GM21367 (cell line): ENCODE results near the gene CBLN1.

Experiments
- ATAC-seq: cut with Tn5 transposase; IDR thresholded peaks from one replicate; pipeline ENCODE4 v1.9.1; 2021; ENCODE audit not compliant: unreplicated experiment

The CBLN1 gene

DNA sequence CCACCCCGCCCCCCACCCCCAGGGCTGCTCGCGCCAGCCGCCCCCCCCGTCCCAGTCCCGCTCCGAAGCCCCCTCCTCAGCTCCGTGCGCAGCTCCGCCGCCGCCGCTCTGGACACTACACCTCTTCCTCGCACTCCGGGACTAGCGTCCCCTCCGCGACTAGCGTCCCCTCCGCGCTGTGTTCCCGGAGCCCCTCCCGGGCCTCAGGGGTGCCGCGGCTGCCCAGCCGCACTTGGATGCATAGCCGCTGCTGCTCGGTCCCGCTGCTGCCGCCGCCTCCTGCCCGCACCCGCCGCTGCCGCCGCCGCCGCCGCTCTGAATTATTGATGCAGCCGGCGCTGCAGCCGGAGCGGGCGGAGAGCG lies at the start of gene CBLN1:
CBLN1 (minus strand) TSS at position 359 of the 363 bp plus-strand sequence. CDS start 373 bp downstream, outside the sequence.
- ATAC-seq: no peak

- ATAC-seq: no peak
Measured at GRCh38 chr16:49330562-49331201, 49.0 kb upstream of the CBLN1 start.

- ATAC-seq: no peak
Measured at GRCh38 chr16:49328325-49328724, 46.7 kb upstream of the CBLN1 start.

- ATAC-seq: no peak
Measured at GRCh38 chr16:49327466-49327865, 45.8 kb upstream of the CBLN1 start.

DNA sequence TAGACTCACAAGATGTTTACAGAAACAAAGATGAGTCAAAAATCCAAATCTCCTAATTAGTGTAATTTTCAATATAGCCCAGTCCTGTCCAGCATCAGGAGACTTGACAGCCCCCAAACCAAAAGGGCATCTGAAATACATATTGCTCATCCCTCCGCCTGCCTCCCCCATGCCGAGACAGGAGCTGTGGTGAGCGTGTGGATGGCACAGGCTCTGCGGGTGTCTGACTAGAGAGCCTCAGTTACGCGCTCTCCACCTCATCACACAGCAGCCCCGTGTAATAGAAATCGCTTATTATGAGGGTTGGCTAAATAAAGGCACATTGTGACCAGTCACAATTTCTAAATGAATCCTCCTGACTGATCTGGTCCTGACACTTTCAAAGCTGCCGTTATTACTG lies 43.1 kb upstream of the CBLN1 start:
- no peak for ATAC-seq

DNA sequence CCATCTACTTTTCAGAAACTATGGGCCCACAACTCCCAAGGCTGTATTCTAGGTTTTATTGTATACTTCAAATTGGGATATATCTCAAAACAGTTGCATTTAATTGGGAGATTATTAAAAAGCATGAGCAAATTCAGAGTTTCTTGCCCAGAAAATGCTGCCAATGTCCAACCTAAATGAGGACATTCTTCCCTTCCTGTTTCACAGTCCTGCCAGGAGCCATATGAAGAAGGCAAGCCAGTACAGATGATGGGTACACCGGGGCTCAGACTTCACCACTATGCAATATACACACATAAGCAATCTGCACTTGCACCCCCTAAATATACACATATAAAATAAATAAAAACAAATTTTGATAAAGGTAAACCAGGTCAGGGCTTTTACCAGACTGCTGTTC lies 34.0 kb upstream of the CBLN1 start:
- no peak for ATAC-seq

GRCh38 chr16:49312389-49312985 lies 30.8 kb upstream of the CBLN1 start:
- ATAC-seq: no peak

GRCh38 chr16:49311823-49312222 lies 30.2 kb upstream of the CBLN1 start:
- no peak for ATAC-seq

GRCh38 chr16:49307176-49307575 lies 25.5 kb upstream of the CBLN1 start:
- ATAC-seq: no peak

DNA sequence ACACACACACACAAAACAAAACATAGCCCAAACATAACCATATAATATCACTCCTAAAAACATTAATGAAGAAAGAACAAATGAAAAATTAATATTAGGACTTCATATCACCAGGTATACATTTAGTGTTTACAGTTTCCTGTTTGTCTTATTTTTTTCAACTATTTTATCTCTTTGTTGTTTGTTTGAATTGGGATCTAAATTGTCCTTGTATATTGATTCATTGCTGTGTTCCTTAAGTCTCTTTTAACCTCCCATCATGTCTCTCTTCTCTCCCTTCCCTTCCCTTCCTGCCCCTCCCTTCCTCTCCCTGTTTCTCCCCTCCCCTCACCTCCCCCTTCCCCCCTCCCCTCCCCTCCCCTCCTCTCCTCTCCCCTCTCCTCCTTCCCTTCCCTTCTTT lies 23.8 kb upstream of the CBLN1 start:
- no peak for ATAC-seq

DNA sequence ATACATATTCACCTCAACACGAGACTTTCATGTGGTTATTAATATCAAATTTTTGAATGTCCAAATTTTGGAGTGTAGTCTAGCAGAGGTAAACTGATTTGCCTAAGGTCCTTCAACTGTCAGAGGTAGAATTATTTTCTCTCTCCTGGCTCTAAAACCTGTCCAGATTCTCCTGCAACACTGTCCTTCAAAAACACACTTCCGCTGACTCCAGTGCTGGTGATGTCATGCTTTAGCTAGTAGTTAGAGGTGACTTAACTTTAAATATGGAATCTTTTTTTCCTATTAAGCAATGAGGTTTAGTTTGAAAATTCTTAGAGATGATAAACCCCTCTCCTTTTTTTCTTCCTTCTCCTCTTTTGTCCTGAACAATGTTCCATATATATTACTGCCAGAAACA lies 10.8 kb upstream of the CBLN1 start:
- ATAC-seq: no peak

- no peak for ATAC-seq
Measured at GRCh38 chr16:49287572-49287971, 5.9 kb upstream of the CBLN1 start.

DNA sequence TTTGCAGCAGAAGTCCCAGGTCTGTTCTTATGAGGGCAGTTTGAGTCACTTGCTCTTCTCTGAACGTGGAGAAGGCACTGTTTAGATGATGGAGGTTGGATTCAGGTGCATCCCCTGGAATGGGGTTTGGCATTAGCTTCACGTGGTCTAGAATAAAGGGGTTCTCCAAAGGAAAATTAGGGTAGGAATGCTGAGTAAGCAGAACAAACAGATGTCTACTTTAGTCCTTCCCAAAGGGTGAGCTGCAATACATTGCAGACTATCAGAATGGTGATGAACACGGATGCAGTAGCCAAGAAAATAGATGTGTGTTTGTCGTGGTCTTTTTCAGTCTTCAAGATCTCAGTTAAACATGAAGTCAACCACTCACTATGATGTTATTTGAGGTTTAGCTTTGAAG lies 3.3 kb upstream of the CBLN1 start:
- no peak for ATAC-seq

GRCh38 chr16:49283376-49284049 lies 1.9 kb upstream of the CBLN1 start:
- no peak for ATAC-seq

DNA sequence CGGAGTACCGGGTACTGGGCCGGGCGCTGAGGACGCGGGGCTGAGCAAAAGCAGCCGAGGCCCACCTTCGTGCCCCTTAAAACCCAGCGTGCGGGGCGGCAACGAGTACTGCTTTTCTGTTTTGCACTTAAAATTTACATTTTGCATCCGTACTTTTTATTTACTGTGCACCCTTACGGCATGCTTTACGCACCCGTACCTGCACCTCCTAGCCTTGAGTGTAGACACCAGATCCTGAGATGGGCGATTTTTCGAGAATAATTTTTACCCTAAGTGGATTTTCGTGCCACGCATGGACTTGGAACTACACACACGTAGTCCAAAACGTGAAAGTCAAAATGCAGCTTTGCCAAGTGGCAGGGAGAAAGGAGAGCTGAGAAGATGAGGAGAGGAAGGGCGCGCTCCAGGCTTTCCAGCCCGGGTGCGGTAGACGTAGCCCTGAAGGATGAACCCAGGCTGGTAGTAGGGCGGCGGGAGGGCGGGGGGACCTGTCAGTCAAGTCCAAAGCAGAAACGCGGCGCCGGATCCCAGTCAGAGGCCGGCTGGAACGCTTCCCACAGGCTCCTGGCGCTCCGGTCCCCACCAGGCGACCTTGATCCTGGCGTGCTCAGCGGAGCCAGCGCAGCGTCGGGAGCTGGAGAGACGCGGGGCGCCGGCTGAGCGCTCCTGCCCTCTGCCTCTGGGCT lies 1.2 kb upstream of the CBLN1 start:
- ATAC-seq: no peak

GRCh38 chr16:49281843-49282642 lies 405 bp upstream of the CBLN1 start:
- ATAC-seq: peak; percentile 85

DNA sequence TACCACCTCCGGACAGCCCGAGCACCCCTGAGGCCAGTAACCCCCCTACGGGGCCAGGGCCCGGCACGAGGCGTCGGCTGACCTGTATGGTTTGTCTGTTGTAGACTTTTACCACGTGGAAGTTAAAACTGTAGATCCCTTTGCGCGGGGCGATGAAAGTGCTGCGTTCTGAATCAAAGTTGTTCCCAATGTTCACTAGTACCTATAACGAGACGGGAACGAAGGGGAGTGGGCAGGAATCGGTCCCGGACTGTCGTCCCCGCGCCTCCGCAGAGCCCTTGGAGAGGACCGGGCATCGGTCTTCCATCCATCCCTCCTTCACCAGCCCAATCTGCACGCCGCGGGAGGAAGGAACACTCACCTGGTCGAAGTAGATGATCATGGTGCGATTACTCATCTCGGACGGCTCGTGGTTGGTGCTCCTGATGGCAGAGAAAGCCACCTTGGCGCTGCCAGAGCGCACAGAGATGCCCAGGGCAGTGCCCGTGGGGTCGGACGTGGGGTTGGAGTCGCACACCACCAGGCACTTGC lies 732 bp downstream of the CBLN1 start:
- no peak for ATAC-seq

DNA sequence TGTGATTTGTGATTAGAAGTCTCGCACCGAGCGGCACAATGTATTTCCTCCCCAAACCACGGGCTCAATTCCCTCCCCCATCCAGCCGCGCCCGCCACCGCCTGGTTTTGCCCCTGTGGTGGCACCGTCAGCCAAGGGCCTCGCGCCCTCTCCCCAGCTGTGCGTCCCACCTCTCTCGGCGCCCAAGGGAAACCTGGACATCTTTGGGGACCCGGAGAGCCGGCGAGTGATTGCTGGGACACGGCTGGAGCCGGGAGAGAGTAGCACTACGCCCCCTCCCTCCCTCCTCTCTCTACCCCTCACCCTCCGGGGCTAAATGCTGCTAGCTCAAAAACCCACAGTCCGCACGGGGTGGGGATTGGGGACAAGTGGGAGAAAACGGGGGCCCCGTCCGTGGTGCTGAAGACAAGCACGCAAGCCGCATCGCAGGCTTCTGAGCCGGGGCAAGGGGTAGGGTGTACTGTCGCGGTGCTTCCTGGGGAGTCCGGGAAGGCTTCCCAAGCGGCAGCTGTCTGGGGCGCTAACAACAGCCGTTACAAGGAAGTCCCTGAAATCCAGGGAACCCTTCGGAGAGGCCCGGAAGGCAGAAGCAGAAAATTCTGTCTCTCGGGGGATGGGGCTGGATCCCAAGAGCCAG lies 1.4 kb downstream of the CBLN1 start:
- no peak for ATAC-seq

GRCh38 chr16:49278944-49279725 lies 2.5 kb downstream of the CBLN1 start:
- no peak for ATAC-seq

DNA sequence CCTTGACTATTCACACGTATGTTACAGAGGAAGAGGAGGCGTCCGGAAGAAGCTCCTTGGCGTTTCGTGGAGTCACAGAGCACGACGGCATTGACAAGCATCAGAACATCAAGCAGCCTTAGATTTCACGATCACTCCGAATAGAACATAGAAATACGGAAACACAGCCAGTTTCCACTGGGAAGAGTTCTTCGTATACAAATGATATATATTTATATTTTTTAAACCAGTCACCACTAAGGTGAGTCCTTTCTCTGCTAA lies 3.1 kb downstream of the CBLN1 start:
- no peak for ATAC-seq
